H1 (cell line): ENCODE data around the gene CREB3. TPM values are rescaled to one million over a fixed set of nuclear protein-coding genes. Genes with fewer than 3 reads are reported as not detected.

Experiments
- BACH1 ChIP-seq: IDR thresholded peaks from 2 replicates; pipeline ENCODE4 v1.6.1; 2012; ENCODE audit warnings: low read length, improper control_type of control experiment
- CEBPB ChIP-seq: IDR thresholded peaks from 2 replicates; pipeline ENCODE4 v1.6.1; 2012; ENCODE audit warnings: low read depth, low read length
- CHD7 ChIP-seq: fragments of 300-600 bp; sonication (generic); IDR thresholded peaks from 2 replicates; pipeline ENCODE4 v1.7.1; 2012; ENCODE audit warnings: low read length, moderate library complexity, mild to moderate bottlenecking, inconsistent platforms; ENCODE audit not compliant: insufficient replicate concordance
- HDAC6 ChIP-seq: IDR thresholded peaks from one replicate; pipeline ENCODE4 v1.7.1; 2012; ENCODE audit warnings: low read depth, mild to moderate bottlenecking, inconsistent platforms, low read length, moderate library complexity
- RAD21 ChIP-seq, 2 experiments: IDR thresholded peaks in 1 of 2; conservative IDR thresholded peaks in 1 of 2; 2 replicates each; pipeline ENCODE4 v1.6.1; 2011; ENCODE audit warnings: low read depth in 2 of 2, low read length in 2 of 2, improper control_type of control experiment in 1 of 2, inconsistent platforms in 1 of 2, mild to moderate bottlenecking in 1 of 2, moderate library complexity in 1 of 2
- RFX5 ChIP-seq: IDR thresholded peaks from 2 replicates; pipeline ENCODE4 v1.6.1; 2011; ENCODE audit warnings: low read depth, low read length, improper control_type of control experiment, borderline replicate concordance
- SP1 ChIP-seq: IDR thresholded peaks from 2 replicates; pipeline ENCODE4 v1.6.1; 2011; ENCODE audit warnings: low read depth, low read length
- TBP ChIP-seq: IDR thresholded peaks from 2 replicates; pipeline ENCODE4 v1.6.1; 2011; ENCODE audit warnings: low read depth, low read length, improper control_type of control experiment
- polyA plus RNA-seq, 7 experiments: library from polyadenylated mRNA; depleted of rRNA in 3 of 7; stranded (reverse) in 5 of 7; unstranded in 2 of 7; fragments of >200 nt in 5 of 7; fragments of 200-250 nt in 2 of 7; gene quantifications; 1 replicate in 5 of 7; 2 replicates in 1 of 7; 4 replicates in 1 of 7; pipeline versions ENCODE4 v1.2.1 to v1.2.3, GENCODE V29; 2011 to 2013; ENCODE audit warnings: missing spikeins in 2 of 7, mixed read lengths in 2 of 7
- total RNA-seq: library from RNA; stranded (reverse); fragmentation: NEBNext Ultra II Directional; extraction: Animal tissue kit (Norgen Biotek cat#: 25700); gene quantifications from 2 replicates; pipeline ENCODE4 v1.2.1, GENCODE V29; 2021

Gene CREB3
- total and polyA plus RNA-seq, 2 of the 8 experiments (the other 6 are each of a cell fraction or from before 2014, with no cell fraction given), result 24.4 to 25.7 TPM

DNA sequence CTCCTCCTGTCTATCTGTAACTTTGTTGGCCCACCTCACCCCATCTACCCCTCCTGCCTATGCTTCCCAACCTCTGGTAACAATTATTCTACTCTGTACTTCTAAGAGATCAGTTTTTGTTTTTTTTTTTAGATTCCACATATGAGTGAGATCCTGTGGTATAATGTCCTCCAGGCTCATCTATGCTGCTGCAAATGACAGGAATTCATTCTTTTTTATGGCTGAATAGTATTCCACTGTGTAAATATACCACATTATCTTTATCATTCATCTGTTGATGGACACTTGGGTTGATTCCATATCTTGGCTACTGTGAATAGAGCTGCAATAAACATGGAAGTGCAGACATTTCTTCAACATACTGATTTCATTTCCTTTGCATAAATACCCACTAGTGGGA, 51.0 kb downstream of the CREB3 start (continued):
- TF ChIP-seq CHD7 (no peak), HDAC6 (no peak), RAD21 (IDR thresholded peaks at IDR 0.05 in 1 of 2, conservative IDR thresholded peaks at IDR 0.05 in 1 of 2; ENCODE audit: low read depth in 2 of 2, low read length in 2 of 2) (no peak), TBP (no peak), CEBPB (no peak), BACH1 (no peak), SP1 (no peak), RFX5 (no peak)
